HEK293T (cell line): ENCODE measurements around the gene EME1.

ENCODE experiments used
- ARNT ChIP-seq: fragments of 450-650 bp; IDR thresholded peaks from 2 replicates; pipeline ENCODE4 v1.6.1; 2017; ENCODE audit warnings: mild to moderate bottlenecking
- BHLHE40 ChIP-seq: fragments of 450-650 bp; IDR thresholded peaks from 2 replicates; pipeline ENCODE4 v1.6.1; 2016; ENCODE audit warnings: mild to moderate bottlenecking, moderate library complexity, borderline replicate concordance
- ELF4 ChIP-seq: fragments of 450-650 bp; IDR thresholded peaks from 2 replicates; pipeline ENCODE4 v1.6.1; 2017; ENCODE audit warnings: antibody characterized with exemption
- FOXM1 ChIP-seq: fragments of 450-650 bp; IDR thresholded peaks from 2 replicates; pipeline ENCODE4 v1.6.1; 2017; ENCODE audit warnings: mild to moderate bottlenecking, borderline replicate concordance
- HDGF ChIP-seq: fragments of 450-650 bp; IDR thresholded peaks from 2 replicates; pipeline ENCODE4 v1.6.1; 2017; ENCODE audit warnings: antibody characterized with exemption, borderline replicate concordance
- L3MBTL2 ChIP-seq: fragments of 450-650 bp; conservative IDR thresholded peaks from 2 replicates; pipeline ENCODE4 v1.6.1; 2016; ENCODE audit warnings: mild to moderate bottlenecking
- LEF1 ChIP-seq: fragments of 450-650 bp; IDR thresholded peaks from 2 replicates; pipeline ENCODE4 v1.6.1; 2017; ENCODE audit warnings: mild to moderate bottlenecking, borderline replicate concordance
- SP1 ChIP-seq: fragments of 450-650 bp; IDR thresholded peaks from 2 replicates; pipeline ENCODE4 v1.6.1; 2017
- SUZ12 ChIP-seq: fragments of 450-650 bp; IDR thresholded peaks from 2 replicates; pipeline ENCODE4 v1.6.1; 2016; ENCODE audit warnings: mild to moderate bottlenecking
- TARDBP ChIP-seq: fragments of 450-650 bp; IDR thresholded peaks from 2 replicates; pipeline ENCODE4 v1.6.1; 2016

GRCh38 chr17:50326831-50327364 is 46.1 kb upstream of the EME1 start:
- TF ChIP-seq SP1 (no peak), HDGF (no peak), SUZ12 (no peak), TARDBP (no peak), BHLHE40 (no peak), ELF4 (no peak), LEF1 (no peak), FOXM1 (no peak), L3MBTL2 (no peak), ARNT (no peak)
